SK-N-SH (cell line): ENCODE measurements around the gene LILRA2.
"Not testable (repeated sequence)": the region's sequence is repeated elsewhere in the genome, so short reads cannot be mapped to it uniquely, and the experiment has no call there.

Source experiments
- ELF1 ChIP-seq: IDR thresholded peaks from 2 replicates; pipeline ENCODE4 v1.4.0; 2012
- EP300 ChIP-seq, 2 experiments: IDR thresholded peaks; 2 replicates each; pipeline versions ENCODE4 v1.4.0 to v1.6.1; 2012; ENCODE audit warnings: borderline replicate concordance in 1 of 2, low read depth in 1 of 2, low read length in 1 of 2
- TF ChIP-seq, protein P1 (sequence below): IDR thresholded peaks from 2 replicates; pipeline ENCODE4 v1.6.1; 2012; ENCODE audit warnings: mild to moderate bottlenecking, low read depth, low read length, moderate library complexity
- TF ChIP-seq, protein P2 (sequence below): fragments of 200-600 bp; sonication (generic); IDR thresholded peaks from 2 replicates; pipeline ENCODE4 v1.6.1; 2017; ENCODE audit warnings: antibody characterized with exemption, mild to moderate bottlenecking, moderate library complexity

DNA sequence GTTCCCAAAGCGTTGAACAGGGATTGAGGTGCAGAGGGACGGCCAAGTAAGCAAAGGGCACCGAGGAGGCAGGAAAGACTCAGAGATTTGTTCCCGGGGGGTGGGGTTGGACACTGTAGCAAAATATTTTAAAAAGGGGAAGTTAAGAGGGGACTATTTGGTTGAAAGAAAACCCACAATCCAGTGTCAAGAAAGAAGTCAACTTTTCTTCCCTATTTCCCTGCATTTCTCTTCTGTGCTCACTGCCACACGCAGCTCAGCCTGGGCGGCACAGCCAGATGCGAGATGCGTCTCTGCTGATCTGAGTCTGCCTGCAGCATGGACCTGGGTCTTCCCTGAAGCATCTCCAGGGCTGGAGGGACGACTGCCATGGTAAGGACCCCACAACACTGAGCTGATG lies 56.7 kb downstream of the LILRA2 start, which contains the start of gene LILRB1:
- TF ChIP-seq, protein P1, sequence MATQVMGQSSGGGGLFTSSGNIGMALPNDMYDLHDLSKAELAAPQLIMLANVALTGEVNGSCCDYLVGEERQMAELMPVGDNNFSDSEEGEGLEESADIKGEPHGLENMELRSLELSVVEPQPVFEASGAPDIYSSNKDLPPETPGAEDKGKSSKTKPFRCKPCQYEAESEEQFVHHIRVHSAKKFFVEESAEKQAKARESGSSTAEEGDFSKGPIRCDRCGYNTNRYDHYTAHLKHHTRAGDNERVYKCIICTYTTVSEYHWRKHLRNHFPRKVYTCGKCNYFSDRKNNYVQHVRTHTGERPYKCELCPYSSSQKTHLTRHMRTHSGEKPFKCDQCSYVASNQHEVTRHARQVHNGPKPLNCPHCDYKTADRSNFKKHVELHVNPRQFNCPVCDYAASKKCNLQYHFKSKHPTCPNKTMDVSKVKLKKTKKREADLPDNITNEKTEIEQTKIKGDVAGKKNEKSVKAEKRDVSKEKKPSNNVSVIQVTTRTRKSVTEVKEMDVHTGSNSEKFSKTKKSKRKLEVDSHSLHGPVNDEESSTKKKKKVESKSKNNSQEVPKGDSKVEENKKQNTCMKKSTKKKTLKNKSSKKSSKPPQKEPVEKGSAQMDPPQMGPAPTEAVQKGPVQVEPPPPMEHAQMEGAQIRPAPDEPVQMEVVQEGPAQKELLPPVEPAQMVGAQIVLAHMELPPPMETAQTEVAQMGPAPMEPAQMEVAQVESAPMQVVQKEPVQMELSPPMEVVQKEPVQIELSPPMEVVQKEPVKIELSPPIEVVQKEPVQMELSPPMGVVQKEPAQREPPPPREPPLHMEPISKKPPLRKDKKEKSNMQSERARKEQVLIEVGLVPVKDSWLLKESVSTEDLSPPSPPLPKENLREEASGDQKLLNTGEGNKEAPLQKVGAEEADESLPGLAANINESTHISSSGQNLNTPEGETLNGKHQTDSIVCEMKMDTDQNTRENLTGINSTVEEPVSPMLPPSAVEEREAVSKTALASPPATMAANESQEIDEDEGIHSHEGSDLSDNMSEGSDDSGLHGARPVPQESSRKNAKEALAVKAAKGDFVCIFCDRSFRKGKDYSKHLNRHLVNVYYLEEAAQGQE: not testable (repeated sequence)
- not testable (repeated sequence) for TF ChIP-seq ELF1; EP300 (IDR thresholded peaks at IDR 0.05; ENCODE audit: borderline replicate concordance in 1 of 2, low read depth in 1 of 2, low read length in 1 of 2)
- TF ChIP-seq, protein P2, sequence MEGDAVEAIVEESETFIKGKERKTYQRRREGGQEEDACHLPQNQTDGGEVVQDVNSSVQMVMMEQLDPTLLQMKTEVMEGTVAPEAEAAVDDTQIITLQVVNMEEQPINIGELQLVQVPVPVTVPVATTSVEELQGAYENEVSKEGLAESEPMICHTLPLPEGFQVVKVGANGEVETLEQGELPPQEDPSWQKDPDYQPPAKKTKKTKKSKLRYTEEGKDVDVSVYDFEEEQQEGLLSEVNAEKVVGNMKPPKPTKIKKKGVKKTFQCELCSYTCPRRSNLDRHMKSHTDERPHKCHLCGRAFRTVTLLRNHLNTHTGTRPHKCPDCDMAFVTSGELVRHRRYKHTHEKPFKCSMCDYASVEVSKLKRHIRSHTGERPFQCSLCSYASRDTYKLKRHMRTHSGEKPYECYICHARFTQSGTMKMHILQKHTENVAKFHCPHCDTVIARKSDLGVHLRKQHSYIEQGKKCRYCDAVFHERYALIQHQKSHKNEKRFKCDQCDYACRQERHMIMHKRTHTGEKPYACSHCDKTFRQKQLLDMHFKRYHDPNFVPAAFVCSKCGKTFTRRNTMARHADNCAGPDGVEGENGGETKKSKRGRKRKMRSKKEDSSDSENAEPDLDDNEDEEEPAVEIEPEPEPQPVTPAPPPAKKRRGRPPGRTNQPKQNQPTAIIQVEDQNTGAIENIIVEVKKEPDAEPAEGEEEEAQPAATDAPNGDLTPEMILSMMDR: not testable (repeated sequence)
